Loucy (cell line): ENCODE results near the gene EIF4ENIF1.
A peak's percentile ranks its signal among the peaks of the same experiment; 100 is the strongest.

Experiments used
- H2AFZ ChIP-seq: fragments of 200-600 bp; sonication (generic); 2 replicates; pipeline ENCODE4 v1.6.0; 2016; ENCODE audit warnings: antibody characterized with exemption, mild to moderate bottlenecking, low read length, moderate library complexity
- H3F3A ChIP-seq: fragments of 200-600 bp; 2 replicates; pipeline ENCODE4 v1.6.0; 2016; ENCODE audit warnings: antibody characterized with exemption, low read depth, mild to moderate bottlenecking
- H3K27me3 ChIP-seq: fragments of 200-600 bp; sonication (generic); 2 replicates; pipeline ENCODE4 v1.6.1; 2014; ENCODE audit warnings: low read length, mild to moderate bottlenecking; ENCODE audit not compliant: insufficient read depth, poor library complexity, severe bottlenecking
- H3K36me3 ChIP-seq: fragments of 200-600 bp; sonication (generic); 2 replicates; pipeline ENCODE4 v1.6.1; 2016; ENCODE audit warnings: low read length; ENCODE audit not compliant: insufficient read depth
- H3K4me1 ChIP-seq: fragments of 200-600 bp; sonication (generic); 2 replicates; pipeline ENCODE4 v1.5.1; 2014; ENCODE audit warnings: low read length, mild to moderate bottlenecking; ENCODE audit not compliant: insufficient read depth, poor library complexity, severe bottlenecking
- H3K4me2 ChIP-seq: fragments of 200-600 bp; sonication (generic); 2 replicates; pipeline ENCODE4 v1.6.0; 2014; ENCODE audit warnings: antibody characterized with exemption, low read length, low read depth, mild to moderate bottlenecking; ENCODE audit not compliant: poor library complexity, severe bottlenecking
- H3K4me3 ChIP-seq: fragments of 200-600 bp; sonication (generic); 2 replicates; pipeline ENCODE4 v1.5.1; 2014; ENCODE audit warnings: low read length, mild to moderate bottlenecking, mixed read lengths; ENCODE audit not compliant: poor library complexity, severe bottlenecking
- H3K79me2 ChIP-seq: fragments of 200-600 bp; sonication (generic); 2 replicates; pipeline ENCODE4 v1.6.1; 2014; ENCODE audit warnings: low read length; ENCODE audit not compliant: insufficient read depth
- H3K9ac ChIP-seq: fragments of 200-600 bp; sonication (generic); 2 replicates; pipeline ENCODE4 v1.6.0; 2014; ENCODE audit warnings: mild to moderate bottlenecking, low read depth, low read length, moderate library complexity; ENCODE audit not compliant: poor library complexity, severe bottlenecking
- H3K9me2 ChIP-seq: fragments of 200-600 bp; sonication (generic); replicated peaks from 2 replicates; pipeline ENCODE4 v1.6.1; 2016; ENCODE audit warnings: low read depth, low read length, mixed read lengths
- H3K9me3 ChIP-seq: fragments of 200-600 bp; sonication (generic); 2 replicates; pipeline ENCODE4 v1.6.1; 2014; ENCODE audit warnings: mild to moderate bottlenecking, antibody characterized with exemption, low read length, low read depth; ENCODE audit not compliant: insufficient read depth
- H4K20me1 ChIP-seq: fragments of 200-600 bp; sonication (generic); 2 replicates; pipeline ENCODE4 v1.6.0; 2014; ENCODE audit warnings: antibody characterized with exemption, low read length, mild to moderate bottlenecking; ENCODE audit not compliant: insufficient read depth, poor library complexity, severe bottlenecking
- EZH2phosphoT487 ChIP-seq: fragments of 200-600 bp; IDR thresholded peaks from 2 replicates; pipeline ENCODE4 v1.6.1; 2018; ENCODE audit warnings: antibody characterized with exemption, mild to moderate bottlenecking, moderate library complexity, borderline replicate concordance
- TF ChIP-seq, protein P1 (sequence below): fragments of 200-600 bp; sonication (generic); conservative IDR thresholded peaks from 2 replicates; pipeline ENCODE4 v1.5.1; 2014; ENCODE audit warnings: mild to moderate bottlenecking, antibody characterized with exemption, low read length

The EIF4ENIF1 gene, protein sequence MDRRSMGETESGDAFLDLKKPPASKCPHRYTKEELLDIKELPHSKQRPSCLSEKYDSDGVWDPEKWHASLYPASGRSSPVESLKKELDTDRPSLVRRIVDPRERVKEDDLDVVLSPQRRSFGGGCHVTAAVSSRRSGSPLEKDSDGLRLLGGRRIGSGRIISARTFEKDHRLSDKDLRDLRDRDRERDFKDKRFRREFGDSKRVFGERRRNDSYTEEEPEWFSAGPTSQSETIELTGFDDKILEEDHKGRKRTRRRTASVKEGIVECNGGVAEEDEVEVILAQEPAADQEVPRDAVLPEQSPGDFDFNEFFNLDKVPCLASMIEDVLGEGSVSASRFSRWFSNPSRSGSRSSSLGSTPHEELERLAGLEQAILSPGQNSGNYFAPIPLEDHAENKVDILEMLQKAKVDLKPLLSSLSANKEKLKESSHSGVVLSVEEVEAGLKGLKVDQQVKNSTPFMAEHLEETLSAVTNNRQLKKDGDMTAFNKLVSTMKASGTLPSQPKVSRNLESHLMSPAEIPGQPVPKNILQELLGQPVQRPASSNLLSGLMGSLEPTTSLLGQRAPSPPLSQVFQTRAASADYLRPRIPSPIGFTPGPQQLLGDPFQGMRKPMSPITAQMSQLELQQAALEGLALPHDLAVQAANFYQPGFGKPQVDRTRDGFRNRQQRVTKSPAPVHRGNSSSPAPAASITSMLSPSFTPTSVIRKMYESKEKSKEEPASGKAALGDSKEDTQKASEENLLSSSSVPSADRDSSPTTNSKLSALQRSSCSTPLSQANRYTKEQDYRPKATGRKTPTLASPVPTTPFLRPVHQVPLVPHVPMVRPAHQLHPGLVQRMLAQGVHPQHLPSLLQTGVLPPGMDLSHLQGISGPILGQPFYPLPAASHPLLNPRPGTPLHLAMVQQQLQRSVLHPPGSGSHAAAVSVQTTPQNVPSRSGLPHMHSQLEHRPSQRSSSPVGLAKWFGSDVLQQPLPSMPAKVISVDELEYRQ

DNA sequence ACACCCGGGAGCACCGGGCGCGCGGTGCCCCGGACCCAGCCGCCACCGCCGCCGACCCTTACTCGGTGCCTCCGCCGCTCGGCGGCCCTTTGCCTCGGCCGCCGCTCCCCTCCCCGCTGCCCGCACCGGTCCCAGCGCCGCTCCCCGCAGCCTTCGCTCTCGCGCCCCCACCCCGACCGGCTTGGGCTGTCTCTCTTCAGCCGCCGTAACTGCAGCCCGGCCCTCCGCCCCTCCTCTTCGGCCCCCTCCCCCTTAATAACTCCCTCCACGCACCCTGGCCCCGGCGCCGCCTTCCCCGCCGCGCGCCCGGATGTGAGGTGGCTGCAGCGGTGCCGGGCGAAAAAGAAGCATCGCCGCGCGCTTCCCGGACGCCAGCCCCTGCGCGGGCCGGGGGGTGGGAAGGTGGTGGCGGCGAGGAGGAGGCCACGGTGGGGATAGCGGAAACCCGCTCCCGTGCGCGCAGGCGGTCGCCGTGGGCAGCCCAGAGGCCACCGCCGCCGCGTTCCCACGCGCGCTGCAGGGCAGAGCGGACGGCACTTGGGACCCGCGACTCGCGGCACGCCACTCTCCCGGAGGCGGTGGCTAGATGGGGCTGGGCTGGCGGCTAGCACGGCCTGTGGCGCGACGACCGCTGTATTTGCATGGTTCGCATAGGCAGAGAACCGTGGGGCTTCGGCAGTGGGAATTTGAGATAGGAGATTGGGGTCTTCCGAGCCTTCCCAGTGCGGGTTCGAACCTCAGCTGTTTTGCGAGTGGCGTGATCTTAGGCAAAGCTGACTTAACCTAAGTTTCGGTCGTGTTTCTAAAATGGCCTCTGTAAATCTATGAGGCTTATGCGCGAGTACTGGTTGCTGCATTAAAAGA is at the start of gene EIF4ENIF1:
Gene EIF4ENIF1, minus strand, starts transcription at position 211 of the 864 bp plus-strand sequence. CDS start 1,124 bp downstream, outside the sequence.
- TF ChIP-seq, protein P1, sequence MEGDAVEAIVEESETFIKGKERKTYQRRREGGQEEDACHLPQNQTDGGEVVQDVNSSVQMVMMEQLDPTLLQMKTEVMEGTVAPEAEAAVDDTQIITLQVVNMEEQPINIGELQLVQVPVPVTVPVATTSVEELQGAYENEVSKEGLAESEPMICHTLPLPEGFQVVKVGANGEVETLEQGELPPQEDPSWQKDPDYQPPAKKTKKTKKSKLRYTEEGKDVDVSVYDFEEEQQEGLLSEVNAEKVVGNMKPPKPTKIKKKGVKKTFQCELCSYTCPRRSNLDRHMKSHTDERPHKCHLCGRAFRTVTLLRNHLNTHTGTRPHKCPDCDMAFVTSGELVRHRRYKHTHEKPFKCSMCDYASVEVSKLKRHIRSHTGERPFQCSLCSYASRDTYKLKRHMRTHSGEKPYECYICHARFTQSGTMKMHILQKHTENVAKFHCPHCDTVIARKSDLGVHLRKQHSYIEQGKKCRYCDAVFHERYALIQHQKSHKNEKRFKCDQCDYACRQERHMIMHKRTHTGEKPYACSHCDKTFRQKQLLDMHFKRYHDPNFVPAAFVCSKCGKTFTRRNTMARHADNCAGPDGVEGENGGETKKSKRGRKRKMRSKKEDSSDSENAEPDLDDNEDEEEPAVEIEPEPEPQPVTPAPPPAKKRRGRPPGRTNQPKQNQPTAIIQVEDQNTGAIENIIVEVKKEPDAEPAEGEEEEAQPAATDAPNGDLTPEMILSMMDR = no peak
- no peak for TF ChIP-seq EZH2phosphoT487
- H3K4me3 ChIP-seq = peak within 1 kb of the TSS; percentile 96
- H3K9me3 ChIP-seq = no peaks in the 10 kb centered on the region
- peaks cover 19% of the 10 kb centered on the region for H4K20me1 ChIP-seq
- peaks cover 53% of the 10 kb centered on the region for H3K79me2 ChIP-seq
- H3K36me3 ChIP-seq = no peaks in the 10 kb centered on the region
- peak within 1 kb of the TSS; percentile 92 for H3K9ac ChIP-seq
- H2AFZ ChIP-seq = peak within 1 kb of the TSS; percentile 94
- peaks cover 4% of the 10 kb centered on the region; the same call in 1 of the 2 replicates for H3F3A ChIP-seq
- peak within 1 kb of the TSS; percentile 85 for H3K4me2 ChIP-seq
- no peaks in the 10 kb centered on the region for H3K27me3 ChIP-seq
- H3K9me2 ChIP-seq = no peaks in the 10 kb centered on the region
- peaks cover 26% of the 10 kb centered on the region for H3K4me1 ChIP-seq

DNA sequence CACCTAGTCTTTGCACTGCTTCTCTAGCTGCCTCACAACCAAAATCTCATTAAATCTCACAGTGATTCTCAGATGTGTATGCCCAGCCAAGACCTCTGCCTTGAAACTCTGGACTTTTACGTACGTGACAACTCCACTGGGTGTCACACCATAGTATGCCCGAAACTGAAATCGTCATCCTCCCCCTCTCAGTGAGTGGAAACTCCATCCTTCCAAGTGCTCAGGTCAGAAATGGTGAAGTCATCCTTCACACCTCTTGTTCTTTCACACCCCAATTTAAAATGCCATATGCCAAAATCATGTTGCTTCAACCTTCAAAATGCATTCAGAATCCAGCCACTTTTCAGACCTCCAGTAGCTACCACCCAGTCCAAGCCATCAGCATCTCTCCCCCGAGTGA is 49.2 kb upstream of the EIF4ENIF1 start:
- H2AFZ ChIP-seq = no peak overlapping the region
- H3K36me3 ChIP-seq = peaks cover 12% of the 10 kb centered on the region; the same call in 1 of the 2 replicates
- H3K9me3 ChIP-seq = no peaks in the 10 kb centered on the region
- no peaks in the 10 kb centered on the region for H3K27me3 ChIP-seq
- no peaks in the 10 kb centered on the region for H4K20me1 ChIP-seq
- no peak overlapping the region for H3K4me3 ChIP-seq
- H3K4me1 ChIP-seq = no peaks in the 10 kb centered on the region
- H3K79me2 ChIP-seq = no peaks in the 10 kb centered on the region
- H3K9me2 ChIP-seq = no peaks in the 10 kb centered on the region
- no peak for TF ChIP-seq EZH2phosphoT487
- TF ChIP-seq, protein P1 = no peak
- H3K9ac ChIP-seq = no peak overlapping the region
- H3F3A ChIP-seq = no peaks in the 10 kb centered on the region
- H3K4me2 ChIP-seq = no peak overlapping the region

DNA sequence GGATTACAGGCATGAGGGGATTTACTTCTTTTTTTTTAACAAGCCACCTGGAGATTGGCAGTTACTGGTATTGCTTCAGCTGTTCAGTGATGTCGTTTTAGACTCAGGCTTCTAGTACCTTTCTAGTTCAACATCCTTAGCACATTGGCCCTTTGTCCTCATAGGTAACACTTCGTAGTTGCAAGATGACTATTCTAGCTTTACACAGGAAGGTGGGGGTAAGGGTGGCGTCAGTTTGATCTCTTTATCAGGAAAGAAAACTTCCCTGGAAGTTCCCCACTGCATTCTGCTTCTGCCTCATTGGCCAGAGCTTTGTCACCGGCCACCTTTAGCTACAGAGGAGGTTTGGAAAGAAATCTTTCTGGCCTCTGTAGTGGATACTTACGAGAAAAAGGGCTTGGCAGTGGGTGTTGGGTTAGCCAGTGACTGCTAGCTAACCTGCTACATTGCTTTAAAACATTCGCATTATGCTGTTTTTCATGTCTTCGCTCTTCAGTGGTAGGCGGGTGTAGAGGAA is 47.4 kb upstream of the EIF4ENIF1 start:
- H3K4me2 ChIP-seq = no peak overlapping the region
- H4K20me1 ChIP-seq = no peaks in the 10 kb centered on the region
- H3K4me1 ChIP-seq = no peaks in the 10 kb centered on the region
- no peaks in the 10 kb centered on the region for H3K27me3 ChIP-seq
- H3K9ac ChIP-seq = no peak overlapping the region
- no peaks in the 10 kb centered on the region for H3K9me3 ChIP-seq
- no peak overlapping the region for H2AFZ ChIP-seq
- H3K4me3 ChIP-seq = no peak overlapping the region
- no peaks in the 10 kb centered on the region for H3K9me2 ChIP-seq
- H3K36me3 ChIP-seq = peaks cover 12% of the 10 kb centered on the region; the same call in 1 of the 2 replicates
- no peaks in the 10 kb centered on the region for H3K79me2 ChIP-seq
- TF ChIP-seq EZH2phosphoT487 = no peak
- TF ChIP-seq, protein P1 = no peak
- no peaks in the 10 kb centered on the region for H3F3A ChIP-seq
